ENCODE results near the gene SRGAP1.

DNA sequence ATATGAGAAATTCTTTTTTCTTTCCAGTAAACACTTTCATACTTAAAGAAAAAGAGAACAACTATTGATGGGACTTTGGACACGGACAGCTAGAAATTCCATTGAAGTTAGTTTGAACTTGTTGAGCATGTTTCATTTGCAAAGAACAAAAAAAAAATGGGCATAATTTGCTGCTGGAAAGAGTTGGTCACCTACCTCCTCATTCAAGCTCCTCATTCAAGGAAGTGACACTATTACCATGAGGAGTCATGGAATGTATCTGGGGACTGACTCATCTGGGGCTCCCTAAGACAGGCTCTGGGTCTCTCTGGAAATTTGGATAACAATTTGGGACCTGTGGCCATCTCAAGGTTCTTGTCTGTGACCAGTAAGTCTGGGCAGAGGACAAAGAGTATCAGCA, 327.2 kb downstream of the SRGAP1 start:
- TF ChIP-seq, protein P1, sequence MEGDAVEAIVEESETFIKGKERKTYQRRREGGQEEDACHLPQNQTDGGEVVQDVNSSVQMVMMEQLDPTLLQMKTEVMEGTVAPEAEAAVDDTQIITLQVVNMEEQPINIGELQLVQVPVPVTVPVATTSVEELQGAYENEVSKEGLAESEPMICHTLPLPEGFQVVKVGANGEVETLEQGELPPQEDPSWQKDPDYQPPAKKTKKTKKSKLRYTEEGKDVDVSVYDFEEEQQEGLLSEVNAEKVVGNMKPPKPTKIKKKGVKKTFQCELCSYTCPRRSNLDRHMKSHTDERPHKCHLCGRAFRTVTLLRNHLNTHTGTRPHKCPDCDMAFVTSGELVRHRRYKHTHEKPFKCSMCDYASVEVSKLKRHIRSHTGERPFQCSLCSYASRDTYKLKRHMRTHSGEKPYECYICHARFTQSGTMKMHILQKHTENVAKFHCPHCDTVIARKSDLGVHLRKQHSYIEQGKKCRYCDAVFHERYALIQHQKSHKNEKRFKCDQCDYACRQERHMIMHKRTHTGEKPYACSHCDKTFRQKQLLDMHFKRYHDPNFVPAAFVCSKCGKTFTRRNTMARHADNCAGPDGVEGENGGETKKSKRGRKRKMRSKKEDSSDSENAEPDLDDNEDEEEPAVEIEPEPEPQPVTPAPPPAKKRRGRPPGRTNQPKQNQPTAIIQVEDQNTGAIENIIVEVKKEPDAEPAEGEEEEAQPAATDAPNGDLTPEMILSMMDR (IDR thresholded peaks at IDR 0.05): no peak
- TF ChIP-seq EP300 (IDR thresholded peaks at IDR 0.05): no peak
